NCI-H1105 (cell line): ENCODE measurements around the gene HSPB6.
"Not testable (repeated sequence)": the region's sequence is repeated elsewhere in the genome, so short reads cannot be mapped to it uniquely, and the experiment has no call there.

Experiments used
- DNase-seq: peaks from one replicate; lab custom pipeline; 2025; lab: John Stamatoyannopoulos, UW

HSPB6 gene

GRCh38 chr19:35786299-35787160, 29.7 kb upstream of the HSPB6 start:
- no peak for DNase-seq

DNA sequence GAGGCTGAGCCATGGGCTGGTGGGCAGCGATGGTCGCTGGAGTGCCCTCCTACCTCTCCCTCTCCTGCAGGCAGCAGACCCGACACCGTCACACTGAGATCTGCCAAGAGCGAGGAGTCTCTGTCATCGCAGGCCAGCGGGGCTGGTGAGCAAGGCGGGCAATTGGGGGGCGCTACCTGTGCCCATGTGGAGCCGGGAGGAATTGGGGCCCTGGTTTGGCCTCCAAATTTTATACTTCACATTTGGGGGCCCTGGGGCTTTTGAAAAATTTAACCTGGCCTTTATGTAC, 28.5 kb upstream of the HSPB6 start:
- DNase-seq = no peak

GRCh38 chr19:35784503-35785338, 27.9 kb upstream of the HSPB6 start:
- no peak for DNase-seq

DNA sequence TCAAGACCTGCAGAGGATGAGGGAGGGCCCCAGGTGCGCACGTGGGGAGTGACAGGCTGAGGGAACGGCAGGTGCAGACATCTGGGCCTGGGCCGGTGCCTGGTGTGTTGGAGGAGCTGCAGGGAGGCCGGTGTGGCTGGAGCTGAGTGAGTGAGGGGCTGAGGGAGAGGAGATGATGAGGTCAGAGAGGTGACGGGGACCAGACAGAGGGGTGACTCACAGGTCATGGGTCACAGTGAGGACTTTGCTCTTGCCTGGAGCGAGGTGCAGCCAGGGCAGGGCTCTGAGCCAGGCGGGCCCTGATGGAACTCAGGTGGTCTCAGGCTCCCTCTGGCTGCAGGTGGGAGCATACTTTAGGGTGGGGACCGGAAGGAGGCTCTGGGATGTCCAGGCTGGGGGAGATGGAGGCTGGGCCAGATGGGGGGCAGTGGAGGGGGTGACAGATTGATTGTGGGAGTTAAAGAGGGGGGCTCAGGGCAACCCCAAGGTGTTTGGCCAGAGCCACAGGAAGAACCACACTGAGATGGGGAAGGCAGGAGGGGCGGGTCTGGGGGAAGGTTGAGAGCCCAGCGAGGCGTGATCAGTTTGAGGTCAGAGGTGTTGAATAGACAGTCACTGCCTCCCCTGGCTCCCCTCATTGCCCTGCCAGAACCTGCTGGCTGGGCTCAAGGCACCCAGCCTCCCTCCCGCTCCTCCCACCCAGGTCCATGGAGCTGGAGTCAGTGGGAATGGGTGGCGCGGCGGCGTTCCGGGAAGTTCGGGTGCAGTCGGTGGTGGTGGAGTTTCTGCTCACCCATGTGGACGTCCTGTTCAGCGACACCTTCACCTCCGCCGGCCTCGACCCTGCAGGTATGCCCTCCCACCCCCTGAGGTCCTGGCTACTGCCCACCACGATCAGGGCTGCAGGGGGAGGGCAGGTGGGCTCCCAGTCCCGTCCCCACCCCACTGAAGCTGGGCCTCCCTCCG, 26.9 kb upstream of the HSPB6 start:
- no peak for DNase-seq

- DNase-seq = no peak
These were observed 25.8 kb upstream of the HSPB6 start for GRCh38 chr19:35782589-35782988.

GRCh38 chr19:35781650-35782049, 24.8 kb upstream of the HSPB6 start:
- no peak for DNase-seq

DNA sequence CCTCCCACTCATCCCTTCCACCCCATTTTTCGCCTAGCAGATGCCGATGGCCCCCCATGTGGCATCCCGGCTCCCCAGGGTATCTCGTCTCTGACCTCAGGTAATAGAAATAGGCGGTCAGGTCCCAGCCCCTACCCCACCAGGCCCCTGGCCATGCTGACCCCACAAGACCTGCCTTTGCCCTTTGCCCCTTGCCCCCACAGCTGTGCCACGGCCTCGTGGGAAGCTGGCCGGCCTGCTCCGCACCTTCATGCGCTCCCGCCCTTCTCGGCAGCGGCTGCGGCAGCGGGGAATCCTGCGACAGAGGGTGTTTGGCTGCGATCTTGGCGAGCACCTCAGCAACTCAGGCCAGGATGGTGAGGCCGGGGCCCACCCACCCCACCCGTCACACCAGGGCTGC, 23.9 kb upstream of the HSPB6 start:
- no peak for DNase-seq

GRCh38 chr19:35780058-35780457, 23.2 kb upstream of the HSPB6 start:
- DNase-seq = no peak

GRCh38 chr19:35779033-35779432, 22.2 kb upstream of the HSPB6 start:
- DNase-seq = no peak

DNA sequence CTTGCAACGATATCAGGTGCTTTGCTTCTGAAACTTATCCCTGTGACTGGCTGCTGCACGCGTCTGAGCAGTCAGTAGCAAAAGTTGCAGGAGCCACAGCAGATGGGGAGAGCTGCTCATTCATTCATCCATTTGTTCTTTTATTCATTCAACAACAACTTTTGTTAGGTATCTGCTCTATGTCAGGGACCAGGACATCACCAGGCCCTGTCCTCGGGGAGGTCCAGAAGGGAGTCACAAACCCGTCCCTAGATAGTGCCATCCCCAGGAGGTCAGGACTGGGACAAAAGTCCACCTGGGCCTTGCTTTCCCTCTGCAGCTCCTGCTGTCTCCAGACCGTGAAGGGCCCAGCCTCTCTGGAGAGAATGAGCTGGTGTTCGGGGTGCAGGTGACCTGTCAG, 21.1 kb upstream of the HSPB6 start:
- no peak for DNase-seq

DNA sequence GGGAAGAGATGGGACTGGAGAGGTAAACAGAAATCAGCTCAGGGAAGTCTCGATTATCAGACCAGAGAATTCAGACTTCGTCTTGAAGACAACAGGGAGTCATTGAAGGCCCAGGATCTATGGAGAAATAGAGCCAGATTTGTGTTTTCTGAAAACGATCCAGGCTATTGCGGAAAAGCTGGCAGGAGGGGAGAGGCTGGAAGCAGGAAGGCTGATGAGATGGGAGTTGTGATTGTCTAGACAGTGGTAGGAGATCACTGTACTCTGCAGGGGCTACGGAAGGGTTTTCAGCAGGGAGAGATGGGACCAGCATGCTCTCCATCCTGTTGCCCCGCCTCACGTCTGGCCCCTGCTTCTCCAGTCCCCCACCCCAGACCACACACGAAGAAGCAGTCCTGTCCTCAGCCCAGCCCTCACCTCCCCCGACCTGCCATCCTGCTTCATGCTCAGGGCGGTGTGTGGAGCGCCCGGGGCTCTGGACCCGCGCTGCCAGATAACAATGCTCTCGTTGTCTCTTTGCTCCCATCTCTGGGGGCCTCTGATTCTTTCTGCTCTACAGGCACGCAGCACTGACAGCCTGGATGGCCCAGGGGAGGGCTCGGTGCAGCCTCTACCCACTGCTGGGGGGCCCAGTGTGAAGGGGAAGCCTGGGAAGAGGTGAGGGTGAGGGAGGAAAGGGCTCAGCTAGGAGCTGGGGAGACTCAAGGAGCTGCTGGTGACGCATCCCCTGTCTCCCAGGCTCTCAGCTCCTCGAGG, 20.4 kb upstream of the HSPB6 start:
- DNase-seq = no peak

GRCh38 chr19:35776102-35776788, 19.4 kb upstream of the HSPB6 start:
- no peak for DNase-seq

DNA sequence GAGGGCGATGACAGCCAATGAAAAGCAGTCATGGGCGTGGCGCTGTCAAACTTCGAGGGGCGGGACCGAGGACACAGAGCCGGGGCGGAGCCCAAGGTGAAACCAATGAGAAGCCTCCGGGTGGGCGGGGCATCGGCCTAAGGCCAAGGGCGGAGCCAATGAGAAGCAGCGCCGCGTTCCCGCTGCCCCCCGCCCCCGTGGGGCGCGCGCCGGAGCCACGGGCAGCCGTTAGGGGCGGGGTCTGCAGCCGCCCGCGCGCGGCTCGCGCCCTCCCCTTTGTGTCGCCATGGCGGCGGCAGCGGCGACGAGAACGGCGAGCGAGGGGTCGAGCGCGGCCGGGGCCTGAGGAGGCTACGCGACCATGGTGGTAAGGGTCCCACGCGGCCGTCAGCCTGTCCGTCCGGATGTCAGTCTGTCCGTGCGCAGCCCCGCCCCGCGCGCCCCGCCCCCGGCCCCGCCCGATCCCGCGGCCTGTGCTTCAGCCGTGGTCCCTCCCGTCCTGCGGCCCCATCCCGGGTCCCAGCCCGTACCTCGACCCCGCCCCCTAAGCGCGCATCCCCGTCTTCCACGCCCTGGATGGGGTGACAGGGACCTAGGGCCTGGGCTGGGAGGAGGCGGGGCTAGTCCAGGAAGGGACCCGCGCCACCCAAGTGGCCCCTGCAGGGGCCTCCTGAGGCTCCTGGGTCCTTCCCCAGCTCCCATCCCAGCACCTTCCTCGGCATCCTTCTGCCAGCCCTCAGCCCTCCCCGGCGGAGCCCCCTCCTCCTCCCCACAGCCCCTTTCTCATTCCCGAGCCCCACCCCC, 18.7 kb upstream of the HSPB6 start, which contains the start of gene ARHGAP33:
Gene ARHGAP33, plus strand, starts transcription at position 267 of the 804 bp plus-strand sequence. Its CDS starts 95 bp downstream, at position 362.
- peak; percentile 99 for DNase-seq

DNA sequence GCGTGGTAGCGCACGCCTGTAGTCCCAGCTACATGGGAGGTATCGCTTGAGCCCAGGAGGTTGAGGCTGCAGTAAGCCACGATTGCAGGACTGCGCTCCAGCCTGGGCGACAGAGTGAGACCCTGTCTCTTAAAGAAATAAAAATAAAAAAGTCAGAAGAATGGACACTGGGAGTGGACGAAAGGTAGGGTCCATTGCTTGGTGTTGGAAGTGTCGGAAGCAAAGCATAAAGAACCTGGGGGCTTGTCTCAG, 18.1 kb upstream of the HSPB6 start:
- no peak for DNase-seq

DNA sequence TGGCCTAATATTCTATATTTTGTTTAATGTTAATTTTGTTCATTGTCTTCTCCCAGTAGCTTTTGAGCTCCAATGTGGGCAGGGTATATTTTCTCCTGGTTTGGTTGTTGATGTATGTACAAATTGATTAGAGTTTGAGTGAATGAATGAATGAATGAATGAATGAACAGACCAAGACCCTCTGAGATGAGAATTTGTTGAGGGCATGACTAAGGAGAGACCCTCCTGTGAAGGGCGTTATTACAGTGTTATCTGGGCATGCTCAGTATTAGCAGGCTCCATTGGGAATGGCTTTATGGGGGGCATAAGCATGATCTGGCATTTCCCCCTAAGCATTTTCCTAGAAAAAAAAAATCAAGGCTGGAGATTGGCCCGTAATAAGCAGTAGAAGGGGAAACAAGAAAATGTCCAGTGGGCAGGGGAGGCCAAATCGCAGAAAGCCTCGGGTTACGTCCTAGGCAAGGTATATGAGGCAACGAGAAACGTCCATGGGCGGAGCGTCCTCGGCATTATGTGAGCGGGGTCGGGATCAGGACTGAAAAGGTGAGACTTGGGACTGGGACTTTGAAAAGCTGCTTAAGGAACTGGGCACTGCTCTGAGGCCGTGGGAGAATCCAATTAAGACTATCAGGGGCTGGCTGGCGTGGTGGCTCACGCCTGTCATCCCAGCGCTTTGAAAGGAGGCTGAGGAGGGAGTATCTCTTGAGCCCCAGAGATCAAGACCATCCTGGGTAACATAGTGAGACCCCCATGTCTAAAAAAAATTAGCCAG, 17.6 kb upstream of the HSPB6 start:
- no peak for DNase-seq

GRCh38 chr19:35773020-35773806, 16.4 kb upstream of the HSPB6 start:
- DNase-seq = no peak

GRCh38 chr19:35772362-35772761, 15.5 kb upstream of the HSPB6 start:
- not testable (repeated sequence) for DNase-seq

GRCh38 chr19:35768082-35768421, 11.2 kb upstream of the HSPB6 start:
- DNase-seq = no peak
